Loucy (cell line): Measurements from ENCODE around the gene SOX4.

ENCODE experiments used
- H2AFZ ChIP-seq: fragments of 200-600 bp; sonication (generic); 2 replicates; pipeline ENCODE4 v1.6.0; 2016; ENCODE audit warnings: antibody characterized with exemption, mild to moderate bottlenecking, low read length, moderate library complexity
- H3F3A ChIP-seq: fragments of 200-600 bp; 2 replicates; pipeline ENCODE4 v1.6.0; 2016; ENCODE audit warnings: antibody characterized with exemption, low read depth, mild to moderate bottlenecking
- H3K27me3 ChIP-seq: fragments of 200-600 bp; sonication (generic); 2 replicates; pipeline ENCODE4 v1.6.1; 2014; ENCODE audit warnings: low read length, mild to moderate bottlenecking; ENCODE audit not compliant: insufficient read depth, poor library complexity, severe bottlenecking
- H3K36me3 ChIP-seq: fragments of 200-600 bp; sonication (generic); 2 replicates; pipeline ENCODE4 v1.6.1; 2016; ENCODE audit warnings: low read length; ENCODE audit not compliant: insufficient read depth
- H3K4me1 ChIP-seq: fragments of 200-600 bp; sonication (generic); 2 replicates; pipeline ENCODE4 v1.5.1; 2014; ENCODE audit warnings: low read length, mild to moderate bottlenecking; ENCODE audit not compliant: insufficient read depth, poor library complexity, severe bottlenecking
- H3K4me2 ChIP-seq: fragments of 200-600 bp; sonication (generic); 2 replicates; pipeline ENCODE4 v1.6.0; 2014; ENCODE audit warnings: antibody characterized with exemption, low read length, low read depth, mild to moderate bottlenecking; ENCODE audit not compliant: poor library complexity, severe bottlenecking
- H3K4me3 ChIP-seq: fragments of 200-600 bp; sonication (generic); 2 replicates; pipeline ENCODE4 v1.5.1; 2014; ENCODE audit warnings: low read length, mild to moderate bottlenecking, mixed read lengths; ENCODE audit not compliant: poor library complexity, severe bottlenecking
- H3K79me2 ChIP-seq: fragments of 200-600 bp; sonication (generic); 2 replicates; pipeline ENCODE4 v1.6.1; 2014; ENCODE audit warnings: low read length; ENCODE audit not compliant: insufficient read depth
- H3K9ac ChIP-seq: fragments of 200-600 bp; sonication (generic); 2 replicates; pipeline ENCODE4 v1.6.0; 2014; ENCODE audit warnings: mild to moderate bottlenecking, low read depth, low read length, moderate library complexity; ENCODE audit not compliant: poor library complexity, severe bottlenecking
- H3K9me2 ChIP-seq: fragments of 200-600 bp; sonication (generic); replicated peaks from 2 replicates; pipeline ENCODE4 v1.6.1; 2016; ENCODE audit warnings: low read depth, low read length, mixed read lengths
- H3K9me3 ChIP-seq: fragments of 200-600 bp; sonication (generic); 2 replicates; pipeline ENCODE4 v1.6.1; 2014; ENCODE audit warnings: mild to moderate bottlenecking, antibody characterized with exemption, low read length, low read depth; ENCODE audit not compliant: insufficient read depth
- H4K20me1 ChIP-seq: fragments of 200-600 bp; sonication (generic); 2 replicates; pipeline ENCODE4 v1.6.0; 2014; ENCODE audit warnings: antibody characterized with exemption, low read length, mild to moderate bottlenecking; ENCODE audit not compliant: insufficient read depth, poor library complexity, severe bottlenecking
- CTCF ChIP-seq: fragments of 200-600 bp; sonication (generic); conservative IDR thresholded peaks from 2 replicates; pipeline ENCODE4 v1.5.1; 2014; ENCODE audit warnings: mild to moderate bottlenecking, antibody characterized with exemption, low read length
- EZH2phosphoT487 ChIP-seq: fragments of 200-600 bp; IDR thresholded peaks from 2 replicates; pipeline ENCODE4 v1.6.1; 2018; ENCODE audit warnings: antibody characterized with exemption, mild to moderate bottlenecking, moderate library complexity, borderline replicate concordance

Gene SOX4

GRCh38 chr6:21597801-21598673 is 4.5 kb downstream of the SOX4 start:
- no peak overlapping the region for H2AFZ ChIP-seq
- peak overlapping the region; percentile 92 for H3K4me2 ChIP-seq
- peaks cover 64% of the 10 kb centered on the region for H4K20me1 ChIP-seq
- peaks cover 28% of the 10 kb centered on the region for H3F3A ChIP-seq
- H3K27me3 ChIP-seq, result peaks cover 44% of the 10 kb centered on the region
- peaks cover 97% of the 10 kb centered on the region for H3K79me2 ChIP-seq
- peak overlapping the region; percentile 94 for H3K4me3 ChIP-seq
- peak overlapping the region; percentile 98 for H3K9ac ChIP-seq
- peaks cover 44% of the 10 kb centered on the region for H3K36me3 ChIP-seq
- H3K9me2 ChIP-seq, result no peaks in the 10 kb centered on the region
- TF ChIP-seq CTCF (no peak), EZH2phosphoT487 (no peak)
- H3K4me1 ChIP-seq, result peaks cover 45% of the 10 kb centered on the region
- H3K9me3 ChIP-seq, result no peaks in the 10 kb centered on the region

GRCh38 chr6:21598674-21599023 is 5.1 kb downstream of the SOX4 start:
- no peak overlapping the region for H2AFZ ChIP-seq

GRCh38 chr6:21599051-21599696 is 5.6 kb downstream of the SOX4 start:
- H3F3A ChIP-seq, result peaks cover 36% of the 10 kb centered on the region
- peak overlapping the region; percentile 94 for H3K4me3 ChIP-seq
- H2AFZ ChIP-seq, result no peak overlapping the region
- peak overlapping the region; percentile 98 for H3K9ac ChIP-seq
- H3K36me3 ChIP-seq, result peaks cover 44% of the 10 kb centered on the region
- peaks cover 89% of the 10 kb centered on the region for H3K79me2 ChIP-seq
- H3K4me1 ChIP-seq, result peaks cover 53% of the 10 kb centered on the region
- peaks cover 58% of the 10 kb centered on the region for H4K20me1 ChIP-seq
- H3K4me2 ChIP-seq, result peak overlapping the region; percentile 92
- H3K9me3 ChIP-seq, result no peaks in the 10 kb centered on the region
- peaks cover 41% of the 10 kb centered on the region for H3K27me3 ChIP-seq
- no peaks in the 10 kb centered on the region for H3K9me2 ChIP-seq
- TF ChIP-seq CTCF (no peak), EZH2phosphoT487 (no peak)

More at GRCh38 chr6:21598674-21599023, 5.1 kb downstream of the SOX4 start:
- H3K27me3 ChIP-seq, result peaks cover 44% of the 10 kb centered on the region
- H4K20me1 ChIP-seq, result peaks cover 63% of the 10 kb centered on the region
- peaks cover 44% of the 10 kb centered on the region for H3K36me3 ChIP-seq
- H3K9ac ChIP-seq, result peak overlapping the region; percentile 98
- no peaks in the 10 kb centered on the region for H3K9me2 ChIP-seq
- peaks cover 94% of the 10 kb centered on the region for H3K79me2 ChIP-seq
- no peak for TF ChIP-seq CTCF
- no peak for TF ChIP-seq EZH2phosphoT487
- no peaks in the 10 kb centered on the region for H3K9me3 ChIP-seq
- H3K4me1 ChIP-seq, result peaks cover 48% of the 10 kb centered on the region
- peaks cover 31% of the 10 kb centered on the region for H3F3A ChIP-seq
- H3K4me2 ChIP-seq, result peak overlapping the region; percentile 92
- peak overlapping the region; percentile 94 for H3K4me3 ChIP-seq
